Kidney tubule cell (primary cell): ENCODE data around the gene GET4.
"Not testable (repeated sequence)": the region's sequence is repeated elsewhere in the genome, so short reads cannot be mapped to it uniquely, and the experiment has no call there.

Experiments
- DNase-seq: peaks from one replicate; pipeline ENCODE4 v3.0.0-alpha.2; 2018; ENCODE audit warnings: low spot score

Gene GET4

GRCh38 chr7:845731-846130 is 30.6 kb upstream of the GET4 start:
- DNase-seq, result no peak

- not testable (repeated sequence) for DNase-seq
Observed at GRCh38 chr7:846958-847650, 29.2 kb upstream of the GET4 start.

- not testable (repeated sequence) for DNase-seq
Observed at GRCh38 chr7:847728-848127, 28.6 kb upstream of the GET4 start.

GRCh38 chr7:849145-849544 is 27.2 kb upstream of the GET4 start:
- DNase-seq, result no peak

GRCh38 chr7:849781-850180 is 26.6 kb upstream of the GET4 start:
- DNase-seq, result no peak

GRCh38 chr7:851204-851603 is 25.1 kb upstream of the GET4 start:
- DNase-seq, result no peak

- no peak for DNase-seq
Observed at GRCh38 chr7:853366-854117, 22.8 kb upstream of the GET4 start.

GRCh38 chr7:854118-854775 is 22.1 kb upstream of the GET4 start:
- DNase-seq, result no peak

GRCh38 chr7:855686-856369 is 20.5 kb upstream of the GET4 start:
- no peak for DNase-seq

- no peak for DNase-seq
Observed at GRCh38 chr7:856444-857095, 19.8 kb upstream of the GET4 start.

- no peak for DNase-seq
Observed at GRCh38 chr7:857661-858060, 18.7 kb upstream of the GET4 start.

- DNase-seq, result no peak
Observed at GRCh38 chr7:859359-860030, 16.9 kb upstream of the GET4 start.

GRCh38 chr7:860149-860548 is 16.2 kb upstream of the GET4 start:
- no peak for DNase-seq

GRCh38 chr7:861222-861621 is 15.1 kb upstream of the GET4 start:
- DNase-seq, result no peak

GRCh38 chr7:862157-862556 is 14.2 kb upstream of the GET4 start:
- no peak for DNase-seq

GRCh38 chr7:863106-863505 is 13.2 kb upstream of the GET4 start:
- DNase-seq, result no peak

- no peak for DNase-seq
Observed at GRCh38 chr7:865921-866320, 10.4 kb upstream of the GET4 start.

GRCh38 chr7:867001-867405 is 9.4 kb upstream of the GET4 start:
- DNase-seq, result peak; percentile 72

GRCh38 chr7:867406-868188 is 8.8 kb upstream of the GET4 start:
- DNase-seq, result peak; percentile 79

GRCh38 chr7:868189-868486 is 8.2 kb upstream of the GET4 start:
- DNase-seq, result no peak

- DNase-seq, result no peak
Observed at GRCh38 chr7:869348-869747, 7.0 kb upstream of the GET4 start.
